Kidney tubule cell (primary cell): ENCODE measurements around the gene FRMD5.

ENCODE experiments used
- DNase-seq: peaks from one replicate; pipeline ENCODE4 v3.0.0-alpha.2; 2018; ENCODE audit warnings: low spot score

The FRMD5 gene

DNA sequence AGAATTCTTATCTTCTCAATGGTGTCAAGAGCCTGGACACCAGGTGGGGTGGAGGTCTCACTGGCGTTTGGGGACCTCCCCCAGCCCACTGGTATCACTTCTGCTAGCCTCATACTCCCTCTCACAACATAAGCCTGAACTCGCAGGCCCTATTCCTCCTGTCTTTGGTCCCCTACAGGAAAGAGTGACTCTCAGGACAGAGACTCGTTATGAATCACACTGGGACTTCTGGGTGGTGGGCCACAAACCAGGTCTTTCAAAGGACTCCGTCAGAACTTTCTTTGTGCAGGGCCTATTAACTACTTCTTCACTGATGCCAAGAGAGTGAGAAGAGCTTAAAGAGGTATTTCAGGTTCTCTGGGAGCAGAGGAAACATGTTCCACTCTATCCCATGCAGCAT lies 267.9 kb downstream of the FRMD5 start:
- DNase-seq = no peak

DNA sequence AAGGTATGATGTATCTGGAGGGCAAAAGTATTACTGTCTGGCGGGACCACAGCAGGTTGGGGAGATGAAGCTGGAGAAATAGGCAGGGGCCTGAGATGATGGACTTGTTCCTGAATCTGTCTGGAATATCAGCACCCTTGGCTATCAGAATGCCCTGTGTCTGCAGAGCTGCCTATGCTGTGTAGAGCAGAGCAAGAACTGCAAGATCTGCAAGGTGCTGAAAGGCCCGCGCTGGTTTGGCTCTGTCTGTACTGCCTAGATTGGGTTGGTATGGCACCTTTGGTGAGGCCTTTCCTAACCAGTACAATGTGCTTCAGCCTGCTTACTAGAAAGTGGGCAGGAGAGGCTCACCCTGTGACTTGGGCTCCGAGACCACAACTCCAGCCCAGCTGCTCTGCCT lies 271.5 kb downstream of the FRMD5 start:
- DNase-seq = no peak

DNA sequence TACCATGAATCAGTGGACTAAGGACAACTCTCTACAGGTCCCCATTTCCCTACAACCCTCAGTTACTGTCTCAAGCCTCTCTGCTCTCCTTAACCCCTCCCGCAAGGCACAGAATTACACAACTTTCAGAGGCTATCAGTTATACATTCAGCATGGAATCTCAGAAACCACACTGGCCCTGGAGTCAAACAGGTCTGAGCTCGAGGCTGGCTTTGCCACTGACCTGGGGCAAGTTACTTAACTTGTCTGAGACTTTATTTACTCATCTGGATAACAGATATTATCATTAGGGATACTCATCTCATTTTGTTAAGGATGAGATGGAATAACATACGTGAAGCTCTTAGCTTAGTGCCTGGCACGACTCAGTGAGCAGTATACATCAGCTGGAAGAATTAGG lies 273.1 kb downstream of the FRMD5 start:
- no peak for DNase-seq

DNA sequence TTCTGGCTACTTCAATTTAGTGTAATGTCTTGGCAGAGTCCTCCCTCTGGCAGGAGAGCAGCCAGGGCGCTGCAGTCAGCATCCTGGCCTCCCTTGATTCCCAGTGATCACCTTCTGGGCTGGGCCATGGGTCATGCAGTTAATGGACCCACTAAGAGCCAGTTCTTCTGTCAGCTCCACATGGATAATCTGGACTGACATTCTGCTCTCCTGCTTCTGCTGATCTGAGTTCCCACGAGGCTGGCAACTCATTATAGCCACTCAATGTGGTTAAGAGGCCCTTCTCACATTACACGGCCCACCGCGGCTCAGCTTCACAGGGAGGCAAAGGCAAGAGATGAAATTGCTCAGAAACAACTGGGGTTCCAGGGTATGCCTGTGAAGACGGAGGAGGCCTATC lies 274.3 kb downstream of the FRMD5 start:
- no peak for DNase-seq

DNA sequence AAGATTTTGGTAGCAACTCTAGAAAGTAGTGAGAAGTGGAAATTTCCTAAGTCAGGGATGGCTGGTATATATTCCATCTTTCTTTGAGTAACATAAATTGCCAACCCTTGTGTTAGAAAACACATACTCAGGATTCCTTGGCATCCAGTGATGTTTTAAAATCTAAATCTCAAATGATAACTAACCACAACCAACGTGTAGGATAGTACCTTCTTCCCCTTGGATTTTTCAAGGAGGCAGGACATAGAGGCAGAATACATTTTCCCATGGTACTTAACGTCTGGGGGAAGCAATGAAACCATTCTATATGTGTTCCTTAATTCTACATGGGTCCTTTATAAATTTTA lies 274.8 kb downstream of the FRMD5 start:
- DNase-seq = no peak

DNA sequence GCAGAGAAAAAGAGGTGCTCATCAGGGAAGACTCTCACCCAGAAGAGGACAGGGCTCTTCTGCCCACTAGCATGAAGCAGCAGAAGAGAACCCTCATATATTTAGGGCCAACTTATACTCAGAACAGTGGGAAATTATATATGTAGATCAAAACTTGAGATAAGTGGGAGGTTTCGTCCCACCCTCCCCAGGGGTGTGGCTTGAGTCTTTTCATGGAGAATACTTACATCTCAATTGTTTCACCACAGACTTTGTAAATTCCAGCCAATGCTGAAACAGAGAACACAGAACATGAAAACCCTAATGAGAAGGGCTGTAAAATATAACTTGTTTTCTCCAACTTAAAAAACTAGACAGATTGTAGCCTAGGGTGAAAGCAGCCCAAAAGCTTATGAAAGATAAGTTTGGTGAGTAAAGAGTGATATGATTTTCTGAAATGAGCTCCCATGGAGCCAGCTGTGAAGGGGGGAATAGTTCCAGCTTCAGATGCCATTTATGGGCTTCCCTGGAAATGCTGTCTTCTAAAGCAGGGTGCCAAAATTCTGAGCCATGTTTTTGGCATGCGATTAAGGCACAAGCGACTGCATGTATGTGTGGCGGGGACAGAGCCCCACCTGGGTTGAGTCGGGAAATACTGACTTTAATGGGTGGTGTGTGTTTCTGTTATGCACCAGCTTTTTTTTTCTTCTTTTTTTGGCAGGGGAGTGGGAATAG lies 275.4 kb downstream of the FRMD5 start:
- no peak for DNase-seq

DNA sequence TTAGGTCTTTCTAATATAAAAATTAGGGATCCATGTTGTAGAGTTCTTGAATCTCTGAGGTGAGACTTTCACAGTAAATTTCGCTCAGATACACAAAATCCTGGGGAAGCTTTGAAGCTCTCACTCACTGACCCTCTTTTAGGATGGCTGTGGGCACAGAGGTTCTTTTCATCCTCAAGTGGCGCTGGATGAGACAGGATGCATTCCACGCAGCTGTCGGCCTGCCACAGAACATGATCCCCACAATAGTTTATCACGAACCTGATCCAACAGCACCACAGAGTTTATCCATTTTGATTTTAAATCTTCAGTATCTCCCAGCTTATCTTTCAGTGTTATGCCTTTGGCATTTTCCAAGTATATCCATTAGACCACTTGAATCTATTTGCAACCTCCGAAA lies 276.4 kb downstream of the FRMD5 start:
- no peak for DNase-seq

DNA sequence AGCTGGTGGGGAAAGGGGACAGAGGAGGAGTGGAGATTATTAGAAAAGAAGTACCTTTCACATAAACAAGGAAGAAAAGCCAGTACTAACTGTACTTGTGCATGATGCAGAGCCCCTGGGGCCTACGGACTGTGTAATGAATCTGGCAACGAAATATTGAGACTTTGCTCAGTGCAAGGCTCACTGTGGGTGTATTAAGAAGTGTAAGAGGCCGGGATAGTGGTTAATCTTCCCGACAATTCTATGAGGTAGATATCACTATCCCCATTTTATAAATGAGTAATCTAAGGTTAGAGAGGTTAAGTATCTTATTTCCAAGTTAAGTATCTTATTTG lies 278.8 kb downstream of the FRMD5 start:
- no peak for DNase-seq

DNA sequence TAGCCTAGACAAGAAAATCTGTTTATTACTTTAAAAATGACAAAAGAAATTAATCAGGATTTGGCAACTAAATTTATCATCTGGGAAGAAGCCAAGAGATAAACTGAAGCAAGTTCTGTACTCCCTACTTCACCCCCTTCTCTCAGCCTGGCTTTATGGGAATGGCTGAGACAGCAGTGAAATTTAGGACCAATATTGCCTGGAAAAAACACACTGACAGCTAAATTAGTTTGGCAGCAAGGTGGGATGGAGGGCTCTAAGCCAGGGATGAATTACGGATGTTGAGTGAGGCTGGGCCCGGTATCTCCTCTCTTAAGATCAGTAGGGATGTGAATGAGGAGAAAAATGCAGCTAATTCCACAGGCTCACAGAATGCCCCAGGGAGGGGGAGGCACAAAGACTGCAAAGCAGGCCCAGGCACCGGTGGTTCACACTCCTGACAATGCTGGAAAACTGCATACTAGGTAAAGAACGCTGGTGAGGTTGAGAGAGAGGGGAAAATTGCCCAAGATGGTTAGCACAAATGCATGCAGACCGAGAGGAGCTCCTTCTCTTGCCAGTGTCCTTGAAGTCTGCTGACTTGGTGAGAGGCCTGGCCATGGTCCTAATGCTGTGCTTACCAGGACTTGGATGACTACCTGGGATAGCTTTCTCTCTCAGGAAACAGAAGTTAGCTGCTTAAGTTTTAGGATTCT lies 279.3 kb downstream of the FRMD5 start:
- no peak for DNase-seq

DNA sequence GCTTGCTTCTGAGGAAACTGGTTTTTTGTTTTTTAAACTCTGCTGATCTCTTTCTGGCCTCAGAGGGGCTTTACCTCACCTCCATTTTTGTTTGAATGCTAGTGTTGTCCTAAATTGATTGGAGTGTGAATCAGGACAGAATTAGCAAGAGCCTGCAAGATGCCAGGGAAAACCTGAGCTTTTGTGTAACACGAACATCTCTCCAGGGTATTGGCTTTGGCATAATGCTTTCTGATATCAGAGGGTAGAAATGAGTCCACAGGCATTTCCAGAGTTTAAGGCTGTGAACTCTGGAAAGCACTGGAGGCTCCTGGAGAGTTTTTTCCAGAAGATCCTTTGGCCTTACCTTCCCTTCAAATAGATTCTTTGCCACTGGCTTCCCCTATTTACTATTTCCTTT lies 281.1 kb downstream of the FRMD5 start:
- no peak for DNase-seq

DNA sequence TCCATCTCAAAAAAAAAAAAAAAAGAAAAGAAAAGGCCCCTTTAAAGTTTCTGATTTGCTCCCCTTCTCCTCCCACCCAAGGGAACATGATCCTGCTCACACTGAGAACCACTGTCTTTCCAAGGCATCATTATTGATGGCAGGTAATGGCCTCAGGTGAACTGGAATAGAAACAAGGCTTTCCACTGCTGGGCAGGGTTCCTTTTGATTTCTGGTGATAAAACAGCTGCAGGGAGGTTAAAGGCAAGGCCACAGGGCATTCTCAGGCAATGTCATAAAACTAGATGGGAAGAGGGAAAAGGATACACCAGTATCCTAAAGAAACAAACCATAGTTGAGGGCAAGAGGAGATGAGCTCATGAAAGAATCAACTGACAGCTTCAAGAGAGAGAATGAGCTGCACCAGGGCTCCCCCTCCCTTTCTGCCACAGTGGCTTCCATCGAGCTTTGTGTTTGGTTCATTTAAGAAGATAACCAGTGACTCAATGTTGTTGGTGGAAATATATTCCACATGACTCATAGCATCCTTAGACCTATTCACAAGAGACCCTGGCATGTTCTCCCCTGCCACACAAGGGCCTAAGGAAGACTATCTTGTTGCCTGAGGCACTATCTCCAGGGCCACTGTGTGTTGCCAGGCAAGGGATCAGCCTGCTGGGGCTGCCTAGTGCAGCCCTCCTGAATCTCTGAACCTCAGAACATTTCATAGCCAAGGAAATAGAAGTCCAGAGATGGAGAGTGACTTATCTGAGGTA lies 281.9 kb downstream of the FRMD5 start:
- peak; percentile 98 for DNase-seq

DNA sequence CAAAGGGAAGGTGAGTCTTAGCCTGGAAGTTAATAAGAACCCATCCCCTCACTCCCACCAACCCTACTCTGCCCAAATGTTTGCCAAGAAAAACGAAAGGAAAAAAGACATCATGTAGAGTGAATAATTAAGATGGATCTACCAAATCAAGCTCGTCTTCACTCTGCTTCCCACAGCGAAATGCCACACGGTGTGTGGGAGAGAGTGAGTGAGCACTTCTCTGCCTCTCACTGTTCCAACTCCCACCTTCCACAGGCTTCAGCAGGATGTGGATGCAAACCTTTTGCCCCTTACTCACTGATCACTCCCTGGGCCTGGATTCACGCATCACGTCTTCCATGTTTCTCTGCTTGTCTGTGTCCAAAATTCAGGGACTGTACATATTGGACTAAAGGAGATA lies 282.9 kb downstream of the FRMD5 start:
- no peak for DNase-seq

DNA sequence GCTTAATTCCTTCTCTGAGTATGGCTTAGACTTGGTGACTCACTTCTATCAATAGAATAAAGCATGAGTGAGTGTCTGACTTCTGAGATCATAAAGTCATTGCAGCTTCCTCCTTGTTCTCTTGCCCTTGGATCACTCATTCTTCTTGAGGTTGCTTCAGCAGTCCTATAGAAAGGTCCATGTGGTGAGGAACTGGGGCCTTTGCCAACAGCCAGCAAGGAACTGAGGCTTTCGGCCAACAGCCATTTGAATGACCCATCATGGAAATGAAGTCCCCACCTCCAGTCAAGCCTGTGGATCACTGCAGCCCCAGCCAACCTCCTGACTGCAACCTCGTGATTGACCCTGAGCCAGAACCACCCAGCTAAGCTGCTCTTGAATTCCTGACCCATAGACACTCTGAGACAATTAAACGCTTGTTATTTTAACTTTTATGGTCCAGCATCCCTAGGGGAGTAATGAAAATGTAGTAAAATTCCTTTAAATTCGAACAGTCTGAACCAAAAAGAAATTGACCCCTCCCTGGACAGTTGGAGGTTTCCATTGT lies 283.8 kb downstream of the FRMD5 start:
- peak; percentile 94 for DNase-seq

DNA sequence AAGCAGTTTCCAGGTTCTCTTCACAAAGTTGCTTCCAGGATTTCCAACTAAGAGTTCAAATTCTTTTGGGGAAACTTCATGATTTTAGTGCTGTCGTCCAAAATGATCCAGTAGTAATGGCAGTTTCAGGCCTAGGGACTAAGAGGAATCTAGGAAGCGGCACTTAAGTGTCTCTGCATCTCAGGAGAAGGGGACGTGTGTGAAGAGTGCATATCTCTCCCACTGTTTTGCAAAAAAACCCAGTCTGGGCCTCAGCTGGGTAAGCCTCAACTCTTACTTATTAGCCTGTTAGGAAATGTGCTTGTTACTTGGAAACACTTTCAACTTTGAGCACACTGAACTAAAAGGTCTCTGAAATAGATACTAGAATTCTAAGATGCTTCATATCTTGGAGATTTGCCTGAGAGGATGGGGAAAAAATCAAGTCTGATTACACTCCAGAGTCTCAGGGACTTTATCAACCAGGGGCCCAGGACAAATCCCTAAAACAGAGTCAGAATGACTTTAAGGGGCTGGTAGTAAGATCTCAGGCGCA lies 286.5 kb downstream of the FRMD5 start:
- no peak for DNase-seq

DNA sequence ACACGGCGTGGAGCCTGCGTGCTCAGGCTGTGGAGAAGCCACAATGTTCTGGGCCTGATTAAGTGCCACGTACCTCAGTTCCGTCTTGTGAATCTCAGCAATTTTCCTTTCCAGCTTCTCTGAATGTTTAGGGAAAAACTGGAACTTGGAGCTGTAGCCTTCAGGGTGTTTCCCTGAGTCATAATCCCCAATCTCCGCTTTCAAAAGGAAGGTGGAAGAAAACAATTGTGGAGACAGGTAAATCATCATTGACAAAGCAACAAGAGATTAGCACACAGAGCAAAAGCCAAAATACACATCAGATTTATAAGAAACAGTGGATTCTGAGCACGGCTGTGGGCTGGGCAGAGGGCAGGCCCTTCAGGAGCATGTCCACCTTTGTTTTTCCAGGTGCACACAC lies 289.3 kb downstream of the FRMD5 start:
- DNase-seq = no peak

DNA sequence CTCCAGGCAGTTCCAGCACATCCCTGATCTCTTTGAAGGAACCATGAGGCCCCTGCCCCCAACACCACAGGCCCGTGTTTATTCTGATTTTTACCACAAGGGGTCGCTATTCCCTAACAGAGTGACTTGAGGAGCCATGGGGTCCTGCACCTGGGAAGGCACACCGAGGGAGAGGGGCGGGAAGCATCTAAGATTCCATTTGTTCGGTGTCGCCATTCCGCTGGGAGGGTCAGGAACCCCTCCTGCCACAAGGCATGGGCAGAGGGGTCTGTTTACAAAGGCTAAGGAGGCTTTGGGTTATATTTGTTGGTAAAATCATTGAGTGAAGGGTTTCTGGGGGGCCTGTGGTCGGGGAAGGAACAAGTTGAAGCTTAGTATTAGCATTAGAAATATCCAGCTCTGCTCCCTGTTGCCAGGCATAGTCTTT lies 291.2 kb downstream of the FRMD5 start:
- DNase-seq = peak; percentile 68

DNA sequence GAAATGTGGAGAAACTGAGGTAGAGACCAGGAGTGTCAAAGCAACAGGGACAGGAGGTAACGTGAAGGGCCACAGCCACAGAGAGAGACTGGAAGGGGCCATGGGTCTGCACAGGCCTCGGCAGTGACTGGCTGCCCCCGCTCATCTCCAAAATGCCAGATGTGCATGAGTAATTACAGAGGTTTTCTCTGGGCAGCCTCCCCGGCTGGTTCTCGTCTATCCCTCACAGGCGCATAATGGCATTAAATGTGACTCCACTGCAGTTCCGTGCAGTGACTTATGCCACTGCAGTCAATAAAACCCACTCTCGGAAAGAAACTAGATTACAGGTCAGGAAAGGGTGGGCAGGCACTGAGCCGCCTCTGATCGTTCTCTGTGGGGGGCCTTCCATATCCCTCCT lies 293.6 kb downstream of the FRMD5 start:
- DNase-seq = no peak

DNA sequence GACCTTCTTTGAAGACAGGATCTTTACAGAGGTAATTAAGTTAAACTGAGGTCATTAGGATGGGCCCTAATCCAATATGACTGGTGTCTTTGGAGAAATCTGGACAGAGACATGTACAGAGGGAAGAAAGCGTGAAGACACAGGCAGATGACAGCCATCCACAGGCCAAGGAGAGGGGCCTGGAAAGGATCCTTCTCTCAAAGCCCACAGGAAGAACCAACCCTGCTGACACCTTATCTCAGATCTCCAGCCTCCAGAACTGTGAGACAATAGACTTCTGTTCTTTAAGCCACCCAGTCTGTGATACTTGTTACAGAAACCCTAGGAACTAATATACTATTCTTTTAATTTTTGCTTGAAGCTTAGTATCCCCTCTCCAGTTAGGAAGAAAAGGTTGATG lies 294.1 kb downstream of the FRMD5 start:
- DNase-seq = no peak

DNA sequence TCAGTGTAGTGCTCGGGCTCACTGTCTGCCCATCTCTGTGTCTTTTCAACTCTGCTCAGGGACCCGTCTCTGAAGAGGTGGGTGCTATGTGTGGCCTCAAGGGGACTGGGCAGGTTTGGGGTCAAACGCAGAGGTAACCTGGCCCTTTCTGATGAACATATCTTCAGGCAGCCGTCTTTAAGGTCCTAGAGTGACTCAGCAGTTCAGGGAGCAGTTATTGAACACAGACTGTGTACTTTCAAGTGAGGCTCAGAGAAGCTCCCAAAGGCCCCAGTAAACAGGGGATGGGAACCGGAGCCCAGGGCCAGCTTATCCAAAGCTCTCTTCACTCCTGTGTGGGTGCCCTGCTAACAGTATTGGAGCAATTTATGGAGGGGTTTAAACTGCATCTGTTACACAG lies 295.1 kb downstream of the FRMD5 start:
- no peak for DNase-seq

DNA sequence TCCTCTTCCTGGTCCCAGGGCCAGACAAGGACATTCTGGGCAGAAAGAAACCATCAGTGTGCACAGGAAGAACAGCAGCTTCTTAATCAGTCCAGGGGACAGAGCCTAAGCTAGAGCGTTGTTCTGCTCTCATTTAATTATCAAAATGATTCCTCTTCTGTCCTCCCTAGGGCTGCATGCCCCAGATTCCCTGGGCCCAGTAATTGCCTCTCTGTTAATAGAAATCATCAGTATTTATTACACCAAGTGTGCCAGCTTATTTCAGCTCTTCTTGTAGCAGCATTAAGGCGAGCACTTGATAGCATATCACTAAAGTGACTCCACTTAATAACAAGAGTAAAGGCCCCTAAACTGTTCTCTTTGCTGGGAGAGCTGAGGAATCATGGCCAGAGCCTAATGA lies 296.2 kb downstream of the FRMD5 start:
- no peak for DNase-seq

DNA sequence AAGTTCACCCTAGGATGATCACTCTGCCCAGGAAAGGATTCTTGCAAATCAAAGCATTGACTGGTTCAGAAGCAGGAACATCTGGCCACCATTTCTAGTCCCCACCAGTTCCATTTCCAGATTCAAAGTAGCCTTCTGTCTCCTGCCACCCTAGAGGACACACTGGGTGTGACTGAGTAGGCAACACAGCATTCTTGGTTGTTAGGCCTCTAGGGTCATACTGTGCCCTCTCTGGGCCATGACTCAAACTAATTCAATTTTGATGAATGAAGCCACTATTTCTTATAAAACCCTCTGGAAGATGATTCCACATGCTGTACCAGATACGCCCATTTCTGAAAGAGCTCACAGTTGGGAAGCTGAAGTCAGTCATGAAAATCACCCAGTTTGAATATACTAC lies 298.5 kb downstream of the FRMD5 start:
- DNase-seq = no peak

DNA sequence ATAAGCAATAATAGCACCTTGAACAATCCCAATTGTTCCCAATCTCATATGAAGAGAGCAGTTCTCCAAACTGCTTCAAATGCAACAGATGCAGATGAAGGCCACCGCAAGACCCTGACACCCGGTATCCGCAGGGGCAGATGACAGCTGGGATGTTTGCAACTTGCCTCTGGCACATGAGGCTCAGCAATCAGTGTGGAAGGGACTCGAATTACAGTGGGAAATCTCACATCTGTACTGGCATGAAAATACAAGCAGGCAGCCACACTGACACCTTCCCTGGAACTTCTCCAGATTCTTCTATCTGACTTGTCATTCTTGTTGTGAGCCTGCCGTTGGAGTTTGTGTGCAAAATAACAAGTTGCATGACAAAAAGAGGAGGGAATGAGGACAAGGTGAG lies 299.5 kb downstream of the FRMD5 start:
- DNase-seq = no peak

DNA sequence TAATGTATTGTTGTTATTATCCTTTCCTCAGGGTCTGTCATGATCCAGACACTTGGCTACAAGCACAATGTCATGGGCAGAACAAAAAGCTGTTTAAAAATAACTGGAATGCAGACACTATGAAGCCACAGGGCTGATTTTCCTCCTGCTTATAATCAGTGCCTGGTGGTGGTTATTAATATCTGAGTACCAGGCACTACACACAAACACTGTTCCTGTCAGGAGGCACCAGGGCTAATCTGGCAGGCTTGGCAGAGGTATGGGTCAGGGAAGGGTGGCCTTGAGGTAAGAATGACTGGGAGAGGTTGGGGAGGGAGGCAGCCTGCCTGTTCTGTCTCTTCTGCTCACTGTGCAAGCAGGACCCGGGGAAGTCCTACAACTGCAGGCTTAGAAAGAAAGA lies 301.1 kb downstream of the FRMD5 start:
- no peak for DNase-seq
